Mesenteric fat pad (tissue), 1 donor: ENCODE measurements around the gene QARS1. TPM values are rescaled to one million over a fixed set of nuclear protein-coding genes. Genes with fewer than 3 reads are reported as not detected.

Source experiments
- DNase-seq: peaks from one replicate; pipeline ENCODE4 v3.0.0-alpha.2; 2020; ENCODE audit warnings: low spot score
- microRNA-seq: library from miRNA; unstranded; fragments of <30 nt; microRNA quantifications from one replicate; pipeline ENCODE4 v1.2.0, GENCODE V29; 2020; ENCODE audit warnings: borderline number of aligned reads
- total RNA-seq: library from RNA; stranded (reverse); fragmentation: NEBNext Ultra II Directional; extraction: Animal tissue kit (Norgen Biotek cat#: 25700); gene quantifications from one replicate; pipeline ENCODE4 v1.2.1, GENCODE V29; 2021
- donor health status: DM: yes; HTN: yes; CAD: no.

QARS1 gene
- total RNA-seq, 1 donor from 2014 or later, result 167 TPM

- DNase-seq, result no peak
Observed at GRCh38 chr3:49054344-49054862, 50.2 kb downstream of the QARS1 start.

- DNase-seq, result no peak
Observed at GRCh38 chr3:49053543-49053942, 51.0 kb downstream of the QARS1 start.

Small RNAs within 50 kb of the gene (microRNA-seq; reads per million reads assigned to microRNA genes)
- not detected for gene MIR6890

Other genes with a start within 250 kb of the QARS1 start
- gene SLC25A20, start 205.9 kb downstream of the QARS1 start, total RNA-seq, result 46.1 TPM
- 92.3 TPM for gene ARIH2, start 185.9 kb downstream of the QARS1 start, total RNA-seq
- gene P4HTM, start 114.5 kb downstream of the QARS1 start, total RNA-seq, result 16.2 TPM
- 104 TPM for gene WDR6, start 97.4 kb downstream of the QARS1 start, total RNA-seq
- gene DALRD3, start 86.2 kb downstream of the QARS1 start, total RNA-seq, result 16.0 TPM
- 102 TPM for gene NDUFAF3, start 82.6 kb downstream of the QARS1 start, total RNA-seq
- gene IMPDH2, start 75.4 kb downstream of the QARS1 start, total RNA-seq, result 123 TPM
- 96.9 TPM for gene QRICH1, start 10.7 kb downstream of the QARS1 start, total RNA-seq
- 45.0 TPM for gene USP19, start 16.1 kb upstream of the QARS1 start, total RNA-seq
- gene LAMB2, start 28.3 kb upstream of the QARS1 start, total RNA-seq, result 310 TPM
- 19.4 TPM for gene CCDC71, start 61.6 kb upstream of the QARS1 start, total RNA-seq
- gene KLHDC8B, start 66.8 kb upstream of the QARS1 start, total RNA-seq, result 53.5 TPM
- 5.8 TPM for gene C3orf62, start 172.5 kb upstream of the QARS1 start, total RNA-seq
- 65.5 TPM for gene USP4, start 235.3 kb upstream of the QARS1 start, total RNA-seq